Measurements from ENCODE around the gene SLC2A11.

DNA sequence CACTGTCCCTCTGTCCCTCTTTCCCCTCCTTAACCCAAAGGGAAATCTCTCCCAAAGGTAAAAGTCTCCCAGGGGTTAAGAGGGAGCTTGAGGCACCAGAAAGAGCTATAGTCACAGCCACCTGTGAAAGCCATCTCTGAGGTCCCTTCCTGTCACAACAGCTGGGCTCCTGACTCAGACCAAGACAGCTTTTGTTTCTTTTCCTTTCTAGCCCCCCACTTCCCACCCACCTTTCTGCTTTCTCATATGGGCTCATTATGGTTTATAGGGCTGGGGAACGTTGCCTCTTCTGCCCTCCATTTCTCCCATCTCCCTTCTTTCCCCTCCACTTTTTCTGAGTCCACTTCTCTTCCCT, 55.6 kb downstream of the SLC2A11 start:
- TF ChIP-seq, protein P1, sequence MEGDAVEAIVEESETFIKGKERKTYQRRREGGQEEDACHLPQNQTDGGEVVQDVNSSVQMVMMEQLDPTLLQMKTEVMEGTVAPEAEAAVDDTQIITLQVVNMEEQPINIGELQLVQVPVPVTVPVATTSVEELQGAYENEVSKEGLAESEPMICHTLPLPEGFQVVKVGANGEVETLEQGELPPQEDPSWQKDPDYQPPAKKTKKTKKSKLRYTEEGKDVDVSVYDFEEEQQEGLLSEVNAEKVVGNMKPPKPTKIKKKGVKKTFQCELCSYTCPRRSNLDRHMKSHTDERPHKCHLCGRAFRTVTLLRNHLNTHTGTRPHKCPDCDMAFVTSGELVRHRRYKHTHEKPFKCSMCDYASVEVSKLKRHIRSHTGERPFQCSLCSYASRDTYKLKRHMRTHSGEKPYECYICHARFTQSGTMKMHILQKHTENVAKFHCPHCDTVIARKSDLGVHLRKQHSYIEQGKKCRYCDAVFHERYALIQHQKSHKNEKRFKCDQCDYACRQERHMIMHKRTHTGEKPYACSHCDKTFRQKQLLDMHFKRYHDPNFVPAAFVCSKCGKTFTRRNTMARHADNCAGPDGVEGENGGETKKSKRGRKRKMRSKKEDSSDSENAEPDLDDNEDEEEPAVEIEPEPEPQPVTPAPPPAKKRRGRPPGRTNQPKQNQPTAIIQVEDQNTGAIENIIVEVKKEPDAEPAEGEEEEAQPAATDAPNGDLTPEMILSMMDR (IDR thresholded peaks at IDR 0.05) = no peak
- no peak for TF ChIP-seq EP300 (IDR thresholded peaks at IDR 0.05)

Measured in stomach (tissue), 4 donors.